NCI-H2029 (cell line): Measurements from ENCODE around the gene EXOC2.

Experiments used
- DNase-seq: peaks from one replicate; lab custom pipeline; 2025; lab: John Stamatoyannopoulos, UW

Gene EXOC2

DNA sequence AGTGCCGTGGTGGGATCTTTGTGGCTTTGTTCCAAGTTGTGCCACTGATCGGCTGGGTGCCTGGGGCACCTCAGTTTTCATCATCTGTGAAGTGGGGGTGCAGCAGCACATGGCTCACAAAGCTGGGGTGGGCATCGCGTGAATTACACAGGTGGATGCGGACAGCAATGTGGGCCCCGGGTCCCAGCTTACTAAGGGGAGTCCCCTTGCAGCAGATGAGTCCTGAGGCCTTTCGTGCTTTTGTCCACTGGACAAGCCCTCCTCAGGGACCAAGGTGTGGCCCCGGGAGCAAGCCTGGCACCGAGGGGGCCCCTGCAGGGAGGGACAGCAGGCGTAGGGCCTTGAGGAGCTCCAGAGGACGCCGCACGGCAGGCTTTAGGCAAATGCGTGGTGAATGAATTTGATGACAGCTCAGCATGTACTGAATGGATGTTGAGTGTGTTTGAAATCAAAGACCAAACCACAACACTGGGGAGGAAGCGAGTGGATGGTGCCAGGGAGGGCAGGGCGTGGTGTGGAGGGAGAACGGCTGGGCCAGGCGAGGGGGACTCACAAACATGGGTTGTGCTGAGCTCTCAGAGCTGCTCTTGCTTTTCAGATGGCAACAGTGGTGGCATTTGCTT lies 248.2 kb downstream of the EXOC2 start:
- DNase-seq: no peak

GRCh38 chr6:443621-444159 lies 249.2 kb downstream of the EXOC2 start:
- no peak for DNase-seq

- no peak for DNase-seq
These were observed 251.6 kb downstream of the EXOC2 start for GRCh38 chr6:441126-441920.

GRCh38 chr6:439641-440167 lies 253.2 kb downstream of the EXOC2 start:
- peak; percentile 13 for DNase-seq

GRCh38 chr6:438634-439170 lies 254.2 kb downstream of the EXOC2 start:
- no peak for DNase-seq

- no peak for DNase-seq
These were observed 255.9 kb downstream of the EXOC2 start for GRCh38 chr6:437037-437392.

DNA sequence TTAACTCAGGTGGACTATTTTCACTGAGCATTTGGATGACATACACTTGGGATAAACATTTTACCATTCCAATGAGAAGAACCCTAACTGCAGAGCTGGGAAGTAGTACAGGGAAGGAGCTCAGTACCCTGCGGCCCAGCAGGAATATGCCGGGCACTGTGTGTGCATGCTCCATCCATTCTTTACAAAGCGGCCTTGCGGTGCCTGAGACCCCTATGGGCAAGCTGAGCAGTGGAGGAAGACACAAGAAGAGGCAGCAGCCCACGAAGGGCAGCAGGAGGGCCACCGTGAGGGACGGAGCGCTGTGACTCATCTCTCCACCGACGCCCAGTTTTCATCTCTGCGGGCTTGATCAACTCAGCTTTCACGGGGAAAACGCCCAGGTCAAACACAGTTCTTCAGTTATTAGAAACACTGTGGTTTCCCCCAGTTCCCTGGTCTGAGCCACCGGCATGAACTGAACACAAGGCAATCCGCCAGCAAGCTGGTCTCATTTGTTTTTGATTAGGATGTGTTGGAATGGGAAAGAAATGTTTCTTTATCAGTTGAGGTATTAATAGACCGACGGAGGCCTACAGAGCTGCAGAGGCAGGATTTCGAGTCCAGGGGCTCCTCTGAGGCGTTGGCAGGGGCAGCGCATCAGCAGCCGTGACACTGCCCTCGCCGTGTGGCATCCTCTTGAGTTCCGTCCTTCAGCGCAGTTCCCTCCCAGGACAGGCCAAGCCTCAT lies 256.5 kb downstream of the EXOC2 start:
- no peak for DNase-seq

DNA sequence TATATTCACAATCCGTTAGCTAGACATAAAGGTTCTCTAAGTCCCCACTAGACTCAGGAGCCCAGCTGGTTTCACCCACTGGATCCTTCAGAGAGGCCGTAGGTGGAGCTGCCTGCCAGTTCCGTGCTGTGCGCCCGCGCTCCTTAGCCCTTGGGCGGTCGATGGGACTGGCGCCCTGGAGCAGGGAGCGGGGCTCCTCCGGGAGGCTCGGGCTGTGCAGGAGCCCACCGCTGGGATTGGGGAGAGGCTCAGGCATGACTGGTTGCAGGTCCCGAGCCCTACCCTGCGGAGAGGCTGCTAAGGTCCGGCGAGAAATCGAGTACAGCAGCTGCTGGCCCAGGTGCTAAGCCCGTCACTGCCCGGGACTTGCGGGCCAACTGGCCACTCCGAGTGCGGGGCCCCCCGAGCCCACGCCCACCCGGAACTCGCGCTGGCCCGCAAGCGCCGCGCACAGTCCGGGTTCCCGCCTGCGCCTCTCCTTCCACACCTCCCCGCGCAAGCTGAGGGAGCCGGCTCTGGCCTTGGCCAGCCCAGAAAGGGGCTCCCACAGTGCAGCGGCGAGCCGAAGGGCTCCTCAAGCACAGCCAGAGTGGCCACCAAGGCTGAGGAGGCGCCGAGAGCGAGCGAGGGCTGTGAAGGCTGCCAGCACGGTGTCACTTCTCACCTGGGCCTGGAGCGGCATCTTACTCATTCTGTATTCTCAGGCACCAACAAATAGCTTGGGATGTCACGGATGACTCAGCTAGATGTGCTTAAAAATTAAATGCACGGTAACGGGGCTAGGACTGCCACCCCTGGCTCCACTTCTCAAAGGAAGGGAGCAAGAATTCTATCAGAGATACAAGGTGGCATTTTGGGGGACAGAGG lies 257.3 kb downstream of the EXOC2 start:
- no peak for DNase-seq
